AG09319 (cell line): ENCODE measurements around the gene NEB.

ENCODE experiments used
- DNase-seq: peaks from one replicate; pipeline ENCODE4 v3.0.0-alpha.2; 2010; ENCODE audit warnings: low read depth; ENCODE audit errors: extremely low read depth
- TF ChIP-seq, protein P1 (sequence below): IDR thresholded peaks from 2 replicates; pipeline ENCODE4 v1.5.1; 2011; ENCODE audit warnings: low read depth, mild to moderate bottlenecking, inconsistent platforms, low read length, moderate library complexity

Gene NEB

DNA sequence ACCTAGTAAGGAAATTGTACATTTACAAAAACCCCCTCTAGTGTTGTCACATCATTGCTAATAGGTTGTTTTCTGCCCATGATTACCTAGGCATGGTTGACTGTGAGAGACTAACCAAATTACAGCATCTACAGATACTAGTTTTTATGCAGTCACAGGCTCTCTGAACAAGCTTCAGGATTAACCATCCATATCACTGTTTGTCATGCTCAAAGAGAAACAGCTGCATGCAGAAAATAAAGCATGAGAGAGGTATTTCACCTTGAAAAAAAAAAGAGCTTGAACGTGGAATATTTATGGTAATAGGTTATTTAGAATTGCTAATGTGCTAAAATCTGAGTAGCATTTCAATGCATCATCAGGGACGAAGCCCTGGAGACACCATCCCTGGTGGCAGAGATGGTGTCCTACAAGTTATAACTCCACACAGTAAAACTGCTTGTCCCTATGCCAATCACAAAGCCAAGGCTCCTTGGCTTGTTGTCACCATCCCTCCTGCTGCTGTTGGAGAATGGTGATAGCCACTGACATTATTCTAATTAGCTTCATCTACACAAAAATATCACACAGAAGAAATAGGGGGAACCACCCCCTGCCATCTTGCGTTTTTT is 5.4 kb downstream of the NEB start:
- no peak for DNase-seq
- TF ChIP-seq, protein P1, sequence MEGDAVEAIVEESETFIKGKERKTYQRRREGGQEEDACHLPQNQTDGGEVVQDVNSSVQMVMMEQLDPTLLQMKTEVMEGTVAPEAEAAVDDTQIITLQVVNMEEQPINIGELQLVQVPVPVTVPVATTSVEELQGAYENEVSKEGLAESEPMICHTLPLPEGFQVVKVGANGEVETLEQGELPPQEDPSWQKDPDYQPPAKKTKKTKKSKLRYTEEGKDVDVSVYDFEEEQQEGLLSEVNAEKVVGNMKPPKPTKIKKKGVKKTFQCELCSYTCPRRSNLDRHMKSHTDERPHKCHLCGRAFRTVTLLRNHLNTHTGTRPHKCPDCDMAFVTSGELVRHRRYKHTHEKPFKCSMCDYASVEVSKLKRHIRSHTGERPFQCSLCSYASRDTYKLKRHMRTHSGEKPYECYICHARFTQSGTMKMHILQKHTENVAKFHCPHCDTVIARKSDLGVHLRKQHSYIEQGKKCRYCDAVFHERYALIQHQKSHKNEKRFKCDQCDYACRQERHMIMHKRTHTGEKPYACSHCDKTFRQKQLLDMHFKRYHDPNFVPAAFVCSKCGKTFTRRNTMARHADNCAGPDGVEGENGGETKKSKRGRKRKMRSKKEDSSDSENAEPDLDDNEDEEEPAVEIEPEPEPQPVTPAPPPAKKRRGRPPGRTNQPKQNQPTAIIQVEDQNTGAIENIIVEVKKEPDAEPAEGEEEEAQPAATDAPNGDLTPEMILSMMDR, result no peak

DNA sequence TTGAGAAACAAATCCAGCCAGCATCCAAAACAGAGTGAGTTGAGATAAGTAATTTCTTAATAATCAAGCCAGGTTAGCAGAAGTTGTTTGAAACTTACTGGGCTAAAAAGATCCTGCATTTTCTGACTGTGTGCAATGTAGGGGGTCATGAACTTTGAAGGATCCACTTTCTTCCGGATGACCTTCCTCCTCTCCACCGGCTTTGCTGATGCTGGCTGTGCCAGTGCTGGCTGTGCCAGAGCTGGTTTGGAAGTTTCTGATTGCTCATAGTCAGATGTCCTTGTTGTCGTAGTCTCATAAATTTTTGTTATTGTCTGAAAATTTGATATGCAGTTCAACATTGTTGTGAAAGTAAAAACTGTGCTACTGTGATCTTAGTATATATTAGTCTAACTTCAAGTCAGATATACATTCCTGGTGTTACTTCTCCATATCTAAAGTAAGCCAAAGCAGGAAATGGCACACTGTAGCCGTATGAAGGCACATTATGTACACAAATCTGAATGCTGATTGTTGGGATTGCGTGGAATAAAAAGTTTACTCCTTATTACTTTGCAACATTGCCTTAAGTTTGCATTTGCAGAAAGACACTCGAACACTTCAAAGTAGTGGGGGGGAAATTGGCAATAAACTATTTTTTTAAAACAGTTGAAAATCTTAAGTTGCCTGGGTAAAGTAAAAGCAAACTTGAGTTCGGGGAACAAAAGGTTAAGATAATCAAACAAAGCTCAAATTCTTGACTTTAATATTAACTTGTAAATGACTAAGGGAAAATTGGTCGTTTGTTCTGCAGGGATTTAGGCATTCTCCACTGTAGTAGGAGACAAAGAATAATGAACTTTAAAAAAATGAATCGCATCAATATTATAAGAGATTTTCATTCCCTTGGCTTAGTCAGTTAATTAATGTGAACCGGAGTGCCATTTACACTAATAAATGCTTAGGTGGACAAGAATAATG is 6.4 kb downstream of the NEB start:
- TF ChIP-seq, protein P1, result no peak
- no peak for DNase-seq

- DNase-seq, result no peak
- TF ChIP-seq, protein P1, result no peak
Observed at GRCh38 chr2:151721161-151721560, 13.1 kb downstream of the NEB start.

DNA sequence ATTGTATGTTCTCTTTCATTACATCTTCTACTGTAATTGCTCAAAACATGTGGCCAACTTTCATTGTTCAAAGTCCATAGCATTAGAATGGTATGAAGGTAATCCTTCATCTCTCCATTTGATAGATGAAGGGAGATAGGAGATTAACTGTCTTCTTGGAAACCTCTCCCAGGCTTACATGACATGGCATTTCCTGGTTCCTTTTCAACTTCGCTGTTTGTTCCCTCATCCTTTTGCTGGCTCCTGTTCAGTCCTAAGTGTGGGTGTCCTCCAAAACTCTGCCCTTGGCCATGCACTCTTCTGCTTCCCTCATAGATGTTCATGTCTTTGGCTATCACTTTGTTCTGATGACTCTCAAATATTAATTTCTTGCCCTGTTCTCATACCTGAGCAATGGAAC is 13.8 kb downstream of the NEB start:
- no peak for DNase-seq

DNA sequence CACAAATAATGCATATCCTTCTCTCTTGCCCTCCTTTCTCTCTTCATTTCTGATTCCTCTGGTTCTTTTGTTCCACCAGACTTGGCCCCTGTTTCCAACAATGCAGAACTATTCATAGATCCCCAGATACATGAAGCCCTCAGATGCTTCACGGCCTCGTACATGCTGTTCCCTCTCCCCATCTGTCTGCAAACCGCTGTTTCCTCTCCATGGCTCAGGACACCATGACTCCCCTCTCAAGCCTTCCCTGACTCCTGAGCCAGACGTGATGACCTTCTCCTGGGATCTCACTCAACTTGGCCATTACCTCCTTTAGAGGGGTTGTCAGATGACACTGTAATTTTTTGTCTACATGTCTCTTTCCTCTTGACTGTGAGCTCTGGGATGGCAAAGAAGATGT is 15.5 kb downstream of the NEB start:
- no peak for DNase-seq
- TF ChIP-seq, protein P1, result no peak

More for the DNA sequence above, 13.8 kb downstream of the NEB start:
- TF ChIP-seq, protein P1, result no peak

- DNase-seq, result no peak
- TF ChIP-seq, protein P1, result no peak
Observed at GRCh38 chr2:151718247-151718646, 16.0 kb downstream of the NEB start.

DNA sequence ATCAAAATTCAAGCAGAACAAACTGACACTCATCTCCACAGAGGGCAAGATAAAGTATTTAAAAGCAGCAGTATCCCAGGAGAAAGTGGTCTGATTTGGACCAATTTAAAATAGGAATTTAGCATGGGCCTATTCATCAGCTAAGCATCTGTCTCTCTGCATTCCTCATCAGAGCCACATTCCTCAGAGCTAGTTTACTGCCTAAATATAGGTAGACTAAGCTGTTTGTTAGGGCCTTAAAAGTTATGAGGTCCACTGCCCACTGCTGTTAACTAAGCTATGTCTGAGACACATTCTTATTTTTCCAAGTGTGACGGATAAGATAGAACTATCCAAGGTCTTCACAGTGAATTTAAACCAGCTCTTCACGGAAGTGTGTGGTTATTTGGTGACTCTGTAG is 17.6 kb downstream of the NEB start:
- TF ChIP-seq, protein P1, result no peak
- no peak for DNase-seq
